Adrenal gland (tissue), 12 donors: Measurements from ENCODE around the gene C10orf67. TPM values are rescaled to one million over a fixed set of nuclear protein-coding genes. Genes with fewer than 3 reads are reported as not detected.

ENCODE experiments used
- DNase-seq, 7 donors: peaks; one replicate each; pipeline ENCODE4 v3.0.0-alpha.2; 2019 to 2020
- H3K27ac ChIP-seq, 5 donors: fragments of 200-600 bp; sonication (generic) in 4 of 5; 1 replicate in 3 of 5; 2 replicates in 2 of 5; pipeline versions ENCODE4 v1.5.1 to v1.8.0; 2016 to 2020; ENCODE audit warnings: mild to moderate bottlenecking in 1 of 5
- H3K27me3 ChIP-seq: fragments of 200-600 bp; 2 replicates; pipeline ENCODE4 v1.8.0; 2021
- H3K36me3 ChIP-seq, 2 donors: fragments of 200-600 bp; replicated peaks in 1 of 2; 1 replicate in 1 of 2; 2 replicates in 1 of 2; pipeline versions ENCODE4 v1.5.1 to v1.8.0; 2018 to 2022
- H3K4me1 ChIP-seq, 2 donors: fragments of 200-600 bp; replicated peaks in 1 of 2; 1 replicate in 1 of 2; 2 replicates in 1 of 2; pipeline versions ENCODE4 v1.5.1 to v1.8.0; 2018 to 2021
- H3K4me3 ChIP-seq, 4 donors: fragments of 200-600 bp; sonication (generic) in 3 of 4; one replicate each; pipeline ENCODE4 v1.5.1; 2016 to 2018
- H3K9me3 ChIP-seq, 3 donors: fragments of 200-600 bp; sonication (generic) in 1 of 3; replicated peaks in 1 of 3; 1 replicate in 2 of 3; 2 replicates in 1 of 3; pipeline versions ENCODE4 v1.5.1 to v1.8.0; 2016 to 2021
- CTCF ChIP-seq, 6 experiments: fragments of 450-650 bp in 4 of 6; fragments of 200-600 bp in 2 of 6; sonication (generic) in 1 of 6; IDR thresholded peaks; 1 replicate in 5 of 6; 2 replicates in 1 of 6; pipeline versions ENCODE4 v1.5.1 to v1.8.0; 2016 to 2021; ENCODE audit warnings: antibody characterized with exemption in 6 of 6, mild to moderate bottlenecking in 2 of 6, moderate library complexity in 1 of 6
- POLR2A ChIP-seq, 2 donors: fragments of 450-650 bp; IDR thresholded peaks; one replicate each; pipeline ENCODE4 v1.6.1; 2017; ENCODE audit warnings: antibody characterized with exemption in 2 of 2, mild to moderate bottlenecking in 2 of 2, moderate library complexity in 1 of 2
- WGBS, 4 donors: extraction: QIAGEN DNeasy Blood & Tissue Kit in 2 of 4; methylation state at CpG; one replicate each; pipeline versions ENCODE4 v1.1.5 to v1.1.7; 2013 to 2017; 5-methylcytosine and 5-hydroxymethylcytosine counted together
- intact Hi-C, 2 donors: fragments of 100-400 bp; cut with DNase I; formaldehyde crosslinking; loops; one replicate each; pipeline versions ENCODE4 v1.14.1 to v1.15.0; 2022 to 2023
- polyA plus RNA-seq, 3 donors: library from polyadenylated mRNA; stranded (reverse); fragments of 200-250 nt in 2 of 3; fragments of 350-450 nt in 1 of 3; fragmentation: Illumina TruSeq in 1 of 3; extraction: RNeasy Lipid Tissue Mini Kit (QIAGEN cat#74804) in 1 of 3; gene quantifications; one replicate each; pipeline ENCODE4 v1.2.3, GENCODE V29; 2013 to 2014
- total RNA-seq, 9 donors: library from RNA; depleted of rRNA in 4 of 9; stranded (reverse); fragments of >200 nt in 4 of 9; fragments of 120-200 nt in 1 of 9; fragmentation: NEBNext Ultra II Directional in 1 of 9; extraction: Animal tissue kit (Norgen Biotek cat#: 25700) in 1 of 9; gene quantifications; one replicate each; pipeline versions ENCODE4 v1.1.0 to v1.2.4, GENCODE V29; 2013 to 2023
- donor health status: healthy with polysubstance abuse.
- donor health status: Bipolar disorder and iron deficiency.
- donor health status: DM: yes; HTN: yes; CAD: no.
- donor health status: DM: no; HTN: no; CAD: no.
- donor health status: DM: no; HTN: no; CAD: no.
- donor health status: DM: yes; HTN: yes; CAD: no.

C10orf67 gene
- total and polyA plus RNA-seq, 12 donors = 0.03 to 0.50 (median 0.18) TPM; not detected in 6

- TF ChIP-seq POLR2A (IDR thresholded peaks at IDR 0.05) (no peak), CTCF (IDR thresholded peaks at IDR 0.05) (no peak)
- intact Hi-C loops = no loop called here
- no peaks in the 10 kb centered on the region for H3K9me3 ChIP-seq
- H3K4me3 ChIP-seq = no peak overlapping the region
- H3K36me3 ChIP-seq = no peaks in the 10 kb centered on the region
- no peaks in the 10 kb centered on the region for H3K4me1 ChIP-seq
- no peak overlapping the region for H3K27ac ChIP-seq
- H3K27me3 ChIP-seq = no peaks in the 10 kb centered on the region
- 55 to 70% (median 67%) methylated on average over 5 of the region's 5 CpGs for WGBS, 4 donors
- no peak for DNase-seq
These were observed 19.8 kb upstream of the C10orf67 start for GRCh38 chr10:23364378-23364777.

- H3K36me3 ChIP-seq = no peaks in the 10 kb centered on the region
- WGBS, 4 donors = 85 to 91% (median 88%) methylated on average over 5 of the region's 5 CpGs
- no peak overlapping the region for H3K4me3 ChIP-seq
- no peak overlapping the region for H3K27ac ChIP-seq
- no peak for DNase-seq
- intact Hi-C loops = no loop called here
- no peaks in the 10 kb centered on the region for H3K4me1 ChIP-seq
- TF ChIP-seq POLR2A (IDR thresholded peaks at IDR 0.05) = no peak
- no peak for TF ChIP-seq CTCF (IDR thresholded peaks at IDR 0.05)
- no peaks in the 10 kb centered on the region for H3K9me3 ChIP-seq
- H3K27me3 ChIP-seq = no peaks in the 10 kb centered on the region
These were observed 19.2 kb upstream of the C10orf67 start for GRCh38 chr10:23363793-23364135.

- Histone ChIP-seq H3K27ac (no peak overlapping the region), H3K27me3 (no peaks in the 10 kb centered on the region), H3K9me3 (no peaks in the 10 kb centered on the region), H3K4me1 (no peaks in the 10 kb centered on the region), H3K36me3 (no peaks in the 10 kb centered on the region), H3K4me3 (no peak overlapping the region)
- no peak for DNase-seq
- intact Hi-C loops = no loop called here
- WGBS, 4 donors = 71 to 81% (median 76%) methylated on average over 9 of the region's 9 CpGs
- TF ChIP-seq CTCF (IDR thresholded peaks at IDR 0.05) = no peak
- TF ChIP-seq POLR2A (IDR thresholded peaks at IDR 0.05) = no peak
These were observed 18.5 kb upstream of the C10orf67 start for GRCh38 chr10:23362879-23363792.

GRCh38 chr10:23362069-23362830 lies 17.7 kb upstream of the C10orf67 start:
- H3K27ac ChIP-seq = no peak overlapping the region
- DNase-seq = no peak
- H3K36me3 ChIP-seq = no peaks in the 10 kb centered on the region
- no peaks in the 10 kb centered on the region for H3K9me3 ChIP-seq
- TF ChIP-seq POLR2A (IDR thresholded peaks at IDR 0.05) = no peak
- no peak for TF ChIP-seq CTCF (IDR thresholded peaks at IDR 0.05)
- no peaks in the 10 kb centered on the region for H3K4me1 ChIP-seq
- intact Hi-C loops = no loop called here
- no peak overlapping the region for H3K4me3 ChIP-seq
- WGBS, 4 donors = 89 to 100% (median 92%) methylated on average over 1 of the region's 1 CpG
- H3K27me3 ChIP-seq = no peaks in the 10 kb centered on the region
